Tibial artery (tissue), 4 donors: Measurements from ENCODE around the gene DYNAP.

Source experiments
- DNase-seq, 2 donors: peaks; one replicate each; pipeline ENCODE4 v3.0.0-alpha.2; 2019
- H3K27ac ChIP-seq, 2 donors: fragments of 200-600 bp; sonication (generic) in 1 of 2; 1 replicate in 1 of 2; 2 replicates in 1 of 2; pipeline ENCODE4 v1.5.1; 2018 to 2019; ENCODE audit warnings: mild to moderate bottlenecking in 1 of 2
- H3K27me3 ChIP-seq, 2 donors: fragments of 200-600 bp; sonication (generic) in 1 of 2; one replicate each; pipeline versions ENCODE4 v1.5.1 to v1.6.0; 2016 to 2019
- H3K36me3 ChIP-seq, 3 donors: fragments of 200-600 bp; sonication (generic) in 2 of 3; one replicate each; pipeline ENCODE4 v1.5.1; 2016 to 2019; ENCODE audit warnings: mild to moderate bottlenecking in 2 of 3
- H3K4me1 ChIP-seq, 4 donors: fragments of 200-600 bp; sonication (generic) in 2 of 4; 1 replicate in 3 of 4; 2 replicates in 1 of 4; pipeline ENCODE4 v1.5.1; 2016 to 2019
- H3K4me3 ChIP-seq, 2 donors: fragments of 200-600 bp; sonication (generic) in 1 of 2; 1 replicate in 1 of 2; 2 replicates in 1 of 2; pipeline ENCODE4 v1.5.1; 2018 to 2019; ENCODE audit warnings: mild to moderate bottlenecking in 2 of 2
- H3K9me3 ChIP-seq, 3 donors: fragments of 200-600 bp; sonication (generic) in 1 of 3; one replicate each; pipeline ENCODE4 v1.5.1; 2016 to 2019
- intact Hi-C: fragments of 100-400 bp; cut with DNase I; formaldehyde crosslinking; loops from one replicate; pipeline ENCODE4 v1.15.0; 2023; ENCODE audit warnings: low total_unique reads
- TF ChIP-seq, protein P1 (sequence below), 2 experiments: fragments of 200-600 bp in 1 of 2; fragments of 450-650 bp in 1 of 2; IDR thresholded peaks; one replicate each; pipeline ENCODE4 v1.5.1; 2017 to 2019; ENCODE audit warnings: antibody characterized with exemption in 2 of 2, mild to moderate bottlenecking in 1 of 2, moderate library complexity in 1 of 2

DYNAP gene

DNA sequence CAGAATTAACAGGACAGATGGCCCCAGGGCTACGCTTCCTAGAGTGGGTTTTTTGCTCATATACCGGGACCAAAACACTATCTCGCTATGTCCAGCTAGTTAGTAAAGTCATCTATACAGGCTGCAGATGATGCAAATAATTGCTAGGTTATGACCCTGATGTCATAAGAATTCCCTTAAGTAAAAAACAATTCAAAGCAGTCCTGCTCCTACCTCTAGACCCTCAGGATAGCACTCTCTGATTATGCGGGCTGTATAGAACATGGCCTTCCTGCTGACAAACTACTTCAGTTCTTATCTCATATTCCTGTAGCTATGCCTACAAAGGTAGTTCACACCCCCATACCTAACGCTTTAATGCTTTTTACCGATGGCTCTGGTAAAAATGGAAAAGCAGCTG lies 13.2 kb downstream of the DYNAP start:
- Histone ChIP-seq H3K27me3 (no peaks in the 10 kb centered on the region), H3K27ac (no peak overlapping the region), H3K4me3 (no peak overlapping the region), H3K36me3 (no peaks in the 10 kb centered on the region), H3K9me3 (no peaks in the 10 kb centered on the region), H3K4me1 (no peaks in the 10 kb centered on the region)
- TF ChIP-seq, protein P1, sequence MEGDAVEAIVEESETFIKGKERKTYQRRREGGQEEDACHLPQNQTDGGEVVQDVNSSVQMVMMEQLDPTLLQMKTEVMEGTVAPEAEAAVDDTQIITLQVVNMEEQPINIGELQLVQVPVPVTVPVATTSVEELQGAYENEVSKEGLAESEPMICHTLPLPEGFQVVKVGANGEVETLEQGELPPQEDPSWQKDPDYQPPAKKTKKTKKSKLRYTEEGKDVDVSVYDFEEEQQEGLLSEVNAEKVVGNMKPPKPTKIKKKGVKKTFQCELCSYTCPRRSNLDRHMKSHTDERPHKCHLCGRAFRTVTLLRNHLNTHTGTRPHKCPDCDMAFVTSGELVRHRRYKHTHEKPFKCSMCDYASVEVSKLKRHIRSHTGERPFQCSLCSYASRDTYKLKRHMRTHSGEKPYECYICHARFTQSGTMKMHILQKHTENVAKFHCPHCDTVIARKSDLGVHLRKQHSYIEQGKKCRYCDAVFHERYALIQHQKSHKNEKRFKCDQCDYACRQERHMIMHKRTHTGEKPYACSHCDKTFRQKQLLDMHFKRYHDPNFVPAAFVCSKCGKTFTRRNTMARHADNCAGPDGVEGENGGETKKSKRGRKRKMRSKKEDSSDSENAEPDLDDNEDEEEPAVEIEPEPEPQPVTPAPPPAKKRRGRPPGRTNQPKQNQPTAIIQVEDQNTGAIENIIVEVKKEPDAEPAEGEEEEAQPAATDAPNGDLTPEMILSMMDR (IDR thresholded peaks at IDR 0.05), result no peak
- intact Hi-C loops, result no loop called here
- DNase-seq, result no peak

DNA sequence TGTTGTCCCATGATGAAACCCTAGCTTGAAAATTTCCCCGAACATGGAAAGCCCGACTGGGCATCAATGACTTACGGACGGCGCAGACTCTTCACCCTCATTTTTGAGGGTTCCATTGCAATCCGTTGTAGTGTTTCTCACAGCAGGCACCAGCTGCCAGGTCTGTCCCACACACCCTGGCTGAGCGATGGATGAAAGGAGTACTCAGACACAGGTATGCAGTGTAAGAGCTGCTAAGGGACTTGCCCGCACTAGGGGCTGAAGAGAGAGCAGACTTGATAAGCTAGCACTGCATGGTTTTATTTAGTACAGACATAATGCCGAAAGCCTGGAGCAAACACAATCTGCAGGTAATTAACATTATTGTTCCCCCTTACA lies 15.8 kb downstream of the DYNAP start:
- DNase-seq, result no peak
- Histone ChIP-seq H3K9me3 (no peaks in the 10 kb centered on the region), H3K4me1 (no peaks in the 10 kb centered on the region), H3K4me3 (no peak overlapping the region), H3K27ac (no peak overlapping the region), H3K36me3 (no peaks in the 10 kb centered on the region), H3K27me3 (no peaks in the 10 kb centered on the region)
- TF ChIP-seq, protein P1 (IDR thresholded peaks at IDR 0.05), result no peak
- intact Hi-C loops, result no loop called here

DNA sequence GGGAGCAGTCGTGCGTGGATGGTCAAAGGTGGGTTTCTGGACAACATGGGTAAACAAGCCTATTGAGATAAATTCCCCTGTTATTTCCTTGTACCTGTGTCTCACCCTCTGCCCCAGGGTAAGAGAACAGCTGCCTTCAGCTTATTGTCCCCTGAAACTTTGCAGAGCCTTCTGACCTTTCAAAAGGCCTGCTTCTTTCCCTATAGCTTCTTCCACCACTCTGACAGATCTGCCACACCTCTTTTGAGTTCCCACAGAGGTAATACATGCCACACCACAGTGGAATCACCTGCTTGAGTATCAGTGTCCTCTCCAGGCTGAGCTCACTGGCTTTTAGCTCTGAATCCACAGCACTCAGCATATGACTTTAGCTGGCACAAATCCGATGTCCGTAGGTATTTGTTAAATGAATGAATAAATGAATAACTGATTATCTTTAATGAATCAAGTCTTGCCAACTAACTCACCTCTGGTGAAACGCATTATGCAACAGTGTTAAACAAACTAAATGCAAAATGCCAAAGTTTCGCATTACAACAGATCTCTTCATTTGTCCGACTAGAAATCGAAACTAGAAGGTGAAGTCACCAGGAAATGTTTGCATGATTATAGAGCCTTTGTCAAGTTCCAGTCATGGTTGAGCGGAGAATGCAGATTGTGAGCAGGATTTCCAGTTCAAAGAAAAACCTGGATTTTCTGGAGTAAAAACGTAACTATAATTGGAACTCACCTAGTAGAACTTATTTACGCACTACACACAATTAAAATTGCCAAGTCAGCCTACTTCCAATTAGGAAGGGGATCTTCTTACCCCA lies 16.4 kb downstream of the DYNAP start:
- H3K9me3 ChIP-seq, result no peaks in the 10 kb centered on the region
- TF ChIP-seq, protein P1 (IDR thresholded peaks at IDR 0.05), result no peak
- DNase-seq, result no peak
- no peaks in the 10 kb centered on the region for H3K36me3 ChIP-seq
- no peaks in the 10 kb centered on the region for H3K4me1 ChIP-seq
- H3K27me3 ChIP-seq, result no peaks in the 10 kb centered on the region
- H3K4me3 ChIP-seq, result no peak overlapping the region
- H3K27ac ChIP-seq, result no peak overlapping the region
- intact Hi-C loops, result no loop called here

DNA sequence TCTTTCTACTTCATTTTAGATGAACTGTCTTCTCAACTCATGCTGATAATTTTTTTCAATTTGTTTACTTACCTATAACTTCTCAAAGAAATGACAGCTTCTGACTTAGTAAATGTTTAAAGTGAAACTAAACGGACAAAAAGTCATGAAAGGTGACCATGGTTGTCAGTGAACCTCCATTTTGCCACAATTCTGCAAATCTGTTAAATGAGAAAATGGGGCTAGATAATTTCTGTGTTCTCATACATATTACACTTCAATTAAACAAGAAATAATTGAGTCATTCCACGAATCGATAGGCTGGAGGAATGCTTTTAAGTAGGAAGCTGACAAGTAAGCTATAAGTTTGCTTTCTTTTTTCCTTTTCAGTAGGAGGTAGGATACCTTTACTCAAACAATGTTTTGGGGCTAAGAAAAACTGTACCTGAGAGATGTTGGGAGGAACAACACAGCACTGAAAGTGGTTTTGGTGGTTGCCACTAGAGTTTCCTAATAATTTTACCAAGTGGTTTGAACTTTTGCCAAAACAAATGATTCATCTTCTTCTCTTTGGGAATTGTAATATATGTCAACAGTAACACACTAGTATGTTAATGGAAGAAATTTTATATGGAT lies 17.1 kb downstream of the DYNAP start:
- no peak overlapping the region for H3K27ac ChIP-seq
- H3K4me1 ChIP-seq, result no peaks in the 10 kb centered on the region
- H3K36me3 ChIP-seq, result no peaks in the 10 kb centered on the region
- no peaks in the 10 kb centered on the region for H3K9me3 ChIP-seq
- H3K4me3 ChIP-seq, result no peak overlapping the region
- TF ChIP-seq, protein P1 (IDR thresholded peaks at IDR 0.05), result no peak
- no peak for DNase-seq
- H3K27me3 ChIP-seq, result no peaks in the 10 kb centered on the region
- intact Hi-C loops, result no loop called here

DNA sequence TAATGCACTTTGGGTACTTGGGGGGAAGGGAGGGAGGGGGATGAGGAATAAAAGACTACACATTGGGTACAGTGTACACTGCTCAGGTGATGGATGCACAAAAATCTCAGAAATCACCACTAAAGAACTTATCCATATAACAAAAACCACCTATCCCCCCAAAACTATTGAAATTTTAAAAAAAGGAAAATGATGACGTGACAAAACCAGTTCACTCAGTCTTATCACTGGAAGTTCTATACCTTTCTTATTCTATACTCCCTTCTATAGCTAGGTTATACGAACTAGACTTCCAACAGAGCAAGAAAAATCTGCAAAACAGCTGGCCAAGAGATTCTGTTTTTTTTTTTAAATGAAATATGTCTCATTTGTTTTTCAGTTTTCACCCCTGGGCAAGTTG lies 20.8 kb downstream of the DYNAP start:
- Histone ChIP-seq H3K27me3 (no peaks in the 10 kb centered on the region), H3K9me3 (no peaks in the 10 kb centered on the region), H3K4me1 (no peaks in the 10 kb centered on the region), H3K27ac (no peak overlapping the region), H3K36me3 (no peaks in the 10 kb centered on the region), H3K4me3 (no peak overlapping the region)
- intact Hi-C loops, result no loop called here
- TF ChIP-seq, protein P1 (IDR thresholded peaks at IDR 0.05), result no peak
- no peak for DNase-seq
